GM08714 (cell line): ENCODE results near the gene RELA.
"Not testable (repeated sequence)": the region's sequence is repeated elsewhere in the genome, so short reads cannot be mapped to it uniquely, and the experiment has no call there.

Experiments
- H3K4me3 ChIP-seq: fragments of 200-500 bp; sonication (Bioruptor generic); 2 replicates; pipeline ENCODE4 v1.5.1; 2014; ENCODE audit warnings: mild to moderate bottlenecking, low read length, inconsistent platforms
- ZNF274 ChIP-seq: IDR thresholded peaks from 2 replicates; pipeline ENCODE4 v1.6.1; 2012; ENCODE audit warnings: mild to moderate bottlenecking, low read depth, low read length

Gene RELA

DNA sequence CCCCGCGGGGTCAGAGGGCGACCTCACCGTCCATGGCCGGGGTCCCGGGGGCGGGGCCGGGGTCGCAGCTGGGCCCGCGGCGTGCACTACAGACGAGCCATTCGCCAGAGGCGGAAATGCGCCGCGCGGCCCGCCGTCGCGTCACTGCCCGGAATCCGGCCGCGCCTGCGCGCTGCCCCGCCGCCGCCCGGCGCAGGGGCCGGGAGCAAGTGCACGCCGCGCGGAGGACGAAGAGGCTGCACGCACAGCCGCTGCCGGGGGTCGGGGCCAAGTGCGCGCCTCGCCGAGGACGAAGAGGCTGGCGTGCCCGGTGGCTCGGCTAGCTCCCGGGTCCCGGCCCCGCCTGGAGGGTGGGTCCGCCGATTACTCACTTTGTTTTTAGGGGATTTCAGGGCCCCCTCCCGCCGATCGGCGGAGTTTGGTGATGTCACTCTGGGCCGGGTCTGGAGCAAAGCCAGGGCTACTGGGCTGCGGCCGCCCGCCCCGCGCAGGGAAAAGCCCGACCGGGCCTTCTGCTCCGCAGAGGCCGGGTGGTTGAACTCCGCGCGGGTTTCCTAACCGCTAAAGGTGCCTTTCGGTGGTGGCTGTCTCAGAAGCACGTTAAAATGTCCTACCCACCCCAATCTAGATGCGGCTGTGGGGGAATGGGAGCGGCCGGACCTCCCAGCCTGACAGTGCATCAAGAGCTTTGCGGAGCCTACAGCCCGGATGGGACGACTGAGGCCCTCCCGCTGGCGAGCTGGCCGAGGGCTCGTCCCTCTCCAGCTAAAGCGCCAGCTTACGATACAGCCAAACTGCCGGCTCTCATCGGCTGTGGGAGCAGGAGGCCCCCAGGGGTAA is at the start of gene RELA:
Gene RELA, minus strand, starts transcription at position 118 of the 840 bp plus-strand sequence. Its CDS starts 84 bp downstream, at position 34.
- TF ChIP-seq ZNF274: no peak
- H3K4me3 ChIP-seq: peak within 1 kb of the TSS; percentile 84

DNA sequence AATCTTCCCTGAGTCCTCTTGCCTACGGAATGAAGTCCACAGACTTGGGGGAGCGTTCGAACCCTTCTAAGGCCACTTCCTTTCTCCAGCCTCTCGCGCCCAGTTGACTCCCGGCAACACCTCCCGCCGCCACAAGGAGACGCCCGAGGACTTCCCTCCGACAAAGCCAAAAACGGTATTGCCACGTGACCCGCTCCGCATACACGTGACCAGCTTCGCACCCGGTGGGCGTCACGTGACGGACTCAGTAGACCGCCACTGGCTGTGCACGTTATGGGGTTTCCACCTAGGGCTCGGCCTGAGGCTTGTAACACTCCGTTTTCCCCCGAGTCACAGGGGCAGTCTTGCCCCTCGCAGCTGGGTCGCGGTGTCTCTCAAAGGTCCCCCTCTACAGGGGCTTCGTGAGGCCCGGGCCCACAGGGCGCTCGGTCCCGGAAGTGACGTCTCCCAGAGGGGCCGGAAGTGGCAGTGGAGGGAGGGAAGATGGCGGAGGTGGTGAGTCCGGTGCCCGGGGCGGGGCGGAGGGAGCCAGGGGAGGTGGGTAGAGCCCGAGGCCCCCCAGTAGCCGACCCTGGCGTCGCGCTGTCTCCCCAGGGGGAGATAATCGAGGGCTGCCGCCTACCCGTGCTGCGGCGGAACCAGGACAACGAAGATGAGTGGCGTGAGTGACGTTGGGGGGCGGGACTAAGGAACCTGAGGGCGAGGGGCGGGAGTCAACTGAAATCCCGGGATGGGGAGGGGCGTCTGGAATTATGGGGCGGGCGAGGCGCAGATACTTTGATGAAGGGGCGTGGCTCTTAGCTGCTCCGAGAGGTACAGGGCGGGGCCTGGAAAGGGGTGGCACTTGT is 49.3 kb upstream of the RELA start, which contains the start of gene KAT5:
Gene KAT5, plus strand, starts transcription at position 468 of the 848 bp plus-strand sequence. Its CDS starts 16 bp downstream, at position 484.
- TF ChIP-seq ZNF274: no peak
- peak within 1 kb of the TSS; percentile 69 for H3K4me3 ChIP-seq

GRCh38 chr11:65710421-65710820 is 47.7 kb upstream of the RELA start:
- H3K4me3 ChIP-seq: no peak overlapping the region
- TF ChIP-seq ZNF274: no peak

DNA sequence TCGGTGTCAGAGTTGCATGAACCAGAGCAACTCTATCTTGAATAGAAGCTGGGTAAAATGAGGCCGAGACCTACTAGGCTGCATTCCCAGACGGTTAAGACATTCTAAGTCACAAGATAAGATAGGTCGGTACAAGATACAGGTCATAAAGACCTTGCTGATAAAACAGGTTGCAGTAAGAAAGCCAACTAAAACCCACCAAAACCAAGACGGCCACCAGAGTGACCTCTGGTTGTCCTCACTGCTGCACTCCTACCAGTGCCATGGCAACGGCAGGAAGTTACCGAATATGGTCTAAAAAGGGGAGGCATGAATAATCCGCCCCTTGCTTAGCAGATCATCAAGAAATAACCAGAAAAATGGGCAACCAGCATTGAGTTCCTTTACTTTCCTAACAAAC is 46.9 kb upstream of the RELA start:
- no peak for TF ChIP-seq ZNF274
- no peak overlapping the region for H3K4me3 ChIP-seq

DNA sequence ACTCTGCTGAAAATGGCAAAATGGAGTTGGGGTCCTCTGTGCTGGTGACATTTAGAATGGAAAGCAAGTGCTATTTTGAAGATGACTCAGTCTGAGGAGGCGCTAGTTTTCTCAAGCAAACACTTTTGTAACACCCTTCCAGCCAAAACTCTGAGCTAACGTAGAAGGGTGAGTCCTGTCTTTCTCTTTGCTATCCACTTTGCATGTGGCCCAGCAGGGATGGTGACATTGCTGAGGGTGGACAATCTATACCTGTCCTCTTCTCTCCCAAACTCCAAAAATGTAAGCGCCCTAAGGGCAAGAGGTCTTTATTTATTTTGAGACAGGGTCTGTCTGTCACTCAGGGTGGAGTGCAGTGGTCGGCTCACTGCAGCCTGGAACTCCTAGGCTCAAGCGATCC is 45.7 kb upstream of the RELA start:
- TF ChIP-seq ZNF274: no peak
- H3K4me3 ChIP-seq: no peak overlapping the region

GRCh38 chr11:65707002-65707401 is 44.3 kb upstream of the RELA start:
- not testable (repeated sequence) for H3K4me3 ChIP-seq

- peak overlapping the region; percentile 9; the same call in 1 of the 2 replicates for H3K4me3 ChIP-seq
Measured at GRCh38 chr11:65706303-65706763, 43.6 kb upstream of the RELA start.

DNA sequence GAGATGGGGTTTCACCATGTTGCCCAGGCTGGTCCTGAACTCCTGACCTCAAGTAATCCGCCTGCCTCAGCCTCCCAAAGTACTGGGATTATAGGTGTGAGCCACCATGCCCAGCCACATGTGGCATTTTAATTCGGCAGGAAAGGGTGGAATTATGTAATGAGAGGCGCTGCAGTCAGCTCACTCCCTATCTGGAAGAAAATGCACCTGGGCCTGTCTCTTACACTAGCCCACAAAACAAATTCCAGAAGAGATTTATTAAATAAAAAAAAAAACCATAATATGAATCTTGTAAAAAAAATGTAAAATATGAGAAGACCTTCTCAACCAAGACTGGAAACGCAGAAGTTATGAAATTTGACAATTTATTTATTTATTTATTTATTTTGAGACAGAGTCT is 41.1 kb upstream of the RELA start:
- H3K4me3 ChIP-seq: no peak overlapping the region
- no peak for TF ChIP-seq ZNF274

- H3K4me3 ChIP-seq: no peak overlapping the region
- TF ChIP-seq ZNF274: no peak
Measured at GRCh38 chr11:65701686-65702085, 39.0 kb upstream of the RELA start.

DNA sequence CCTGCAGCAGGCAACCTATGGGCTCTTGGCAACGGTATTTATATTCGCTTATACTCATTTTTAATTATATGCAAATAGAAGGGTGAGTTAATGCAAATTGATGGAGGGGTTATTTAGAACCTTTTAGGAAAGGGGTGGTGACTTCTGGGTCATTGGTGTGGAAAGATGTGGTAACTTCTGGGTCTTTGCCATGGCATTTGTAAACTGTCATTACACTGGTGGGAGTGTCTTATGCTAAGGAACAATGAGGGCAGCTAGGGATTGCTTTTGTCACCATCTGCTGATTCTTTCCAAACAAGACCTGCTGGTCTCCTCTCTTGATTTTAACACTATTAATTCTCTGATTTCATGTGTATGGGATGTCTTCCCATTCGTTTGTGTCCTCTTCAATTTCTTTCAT is 37.7 kb upstream of the RELA start:
- H3K4me3 ChIP-seq: no peak overlapping the region
- TF ChIP-seq ZNF274: no peak

- no peak for TF ChIP-seq ZNF274
- H3K4me3 ChIP-seq: no peak overlapping the region
Measured at GRCh38 chr11:65699306-65699705, 36.6 kb upstream of the RELA start.

DNA sequence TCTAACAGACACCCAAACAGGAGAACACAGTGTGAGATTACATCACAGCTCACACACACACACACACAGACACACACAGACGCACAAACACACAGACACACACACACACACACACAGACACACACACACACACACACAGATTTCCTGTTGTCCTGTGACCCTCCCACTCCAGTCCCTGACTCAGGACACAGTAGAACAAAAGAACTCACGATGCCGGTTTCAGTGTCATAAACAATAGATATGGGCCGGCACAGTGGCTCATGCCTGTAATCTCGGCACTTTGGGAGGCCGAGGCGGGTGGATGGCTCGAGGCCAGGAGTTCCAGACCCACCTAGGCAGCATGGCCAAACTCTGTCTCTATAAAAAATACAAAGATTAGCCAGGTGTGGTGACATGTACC is 35.5 kb upstream of the RELA start:
- no peak for TF ChIP-seq ZNF274
- H3K4me3 ChIP-seq: no peak overlapping the region

GRCh38 chr11:65696802-65697552 is 34.3 kb upstream of the RELA start:
- TF ChIP-seq ZNF274: no peak
- H3K4me3 ChIP-seq: no peak overlapping the region
